ENCODE data around the gene CHST15.

GRCh38 chr10:124073978-124074377 is 19.4 kb downstream of the CHST15 start:
- TF ChIP-seq, protein P1, sequence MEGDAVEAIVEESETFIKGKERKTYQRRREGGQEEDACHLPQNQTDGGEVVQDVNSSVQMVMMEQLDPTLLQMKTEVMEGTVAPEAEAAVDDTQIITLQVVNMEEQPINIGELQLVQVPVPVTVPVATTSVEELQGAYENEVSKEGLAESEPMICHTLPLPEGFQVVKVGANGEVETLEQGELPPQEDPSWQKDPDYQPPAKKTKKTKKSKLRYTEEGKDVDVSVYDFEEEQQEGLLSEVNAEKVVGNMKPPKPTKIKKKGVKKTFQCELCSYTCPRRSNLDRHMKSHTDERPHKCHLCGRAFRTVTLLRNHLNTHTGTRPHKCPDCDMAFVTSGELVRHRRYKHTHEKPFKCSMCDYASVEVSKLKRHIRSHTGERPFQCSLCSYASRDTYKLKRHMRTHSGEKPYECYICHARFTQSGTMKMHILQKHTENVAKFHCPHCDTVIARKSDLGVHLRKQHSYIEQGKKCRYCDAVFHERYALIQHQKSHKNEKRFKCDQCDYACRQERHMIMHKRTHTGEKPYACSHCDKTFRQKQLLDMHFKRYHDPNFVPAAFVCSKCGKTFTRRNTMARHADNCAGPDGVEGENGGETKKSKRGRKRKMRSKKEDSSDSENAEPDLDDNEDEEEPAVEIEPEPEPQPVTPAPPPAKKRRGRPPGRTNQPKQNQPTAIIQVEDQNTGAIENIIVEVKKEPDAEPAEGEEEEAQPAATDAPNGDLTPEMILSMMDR (IDR thresholded peaks at IDR 0.05): no peak
- TF ChIP-seq POLR2A (IDR thresholded peaks at IDR 0.05): no peak
- no peak for TF ChIP-seq POLR2AphosphoS5 (IDR thresholded peaks at IDR 0.05)
